Gastrocnemius medialis (tissue), 4 donors: ENCODE measurements around the gene GALNT2.

Experiments
- CTCF ChIP-seq, 5 experiments: fragments of 450-650 bp in 3 of 5; fragments of 200-600 bp in 2 of 5; sonication (generic) in 2 of 5; IDR thresholded peaks in 4 of 5; conservative IDR thresholded peaks in 1 of 5; 1 replicate in 4 of 5; 2 replicates in 1 of 5; pipeline ENCODE4 v1.5.1; 2016 to 2019; ENCODE audit warnings: antibody characterized with exemption in 5 of 5, mild to moderate bottlenecking in 3 of 5, moderate library complexity in 3 of 5
- POLR2A ChIP-seq, 2 donors: fragments of 450-650 bp; IDR thresholded peaks; one replicate each; pipeline ENCODE4 v1.6.1; 2017; ENCODE audit warnings: antibody characterized with exemption in 2 of 2, mild to moderate bottlenecking in 2 of 2, moderate library complexity in 2 of 2

- TF ChIP-seq CTCF (IDR thresholded peaks at IDR 0.05 in 4 of 5, conservative IDR thresholded peaks at IDR 0.05 in 1 of 5), result no peak
- TF ChIP-seq POLR2A (IDR thresholded peaks at IDR 0.05), result no peak
Measured at GRCh38 chr1:230031131-230031530, 35.9 kb upstream of the GALNT2 start.
